Nephron (organoid): ENCODE measurements around the gene MRPS22.

ENCODE experiments used
- H3K27ac Mint-ChIP-seq, 3 experiments: 2 replicates each; pipeline ENCODE4 v1.8.0; 2020; ENCODE audit warnings: mixed read lengths in 3 of 3, mild to moderate bottlenecking in 2 of 3, moderate library complexity in 1 of 3
- H3K27me3 Mint-ChIP-seq: 2 replicates; pipeline ENCODE4 v1.8.0; 2021; ENCODE audit warnings: low read depth, mild to moderate bottlenecking, moderate library complexity, mixed read lengths
- H3K36me3 Mint-ChIP-seq: 2 replicates; pipeline ENCODE4 v1.8.0; 2020; ENCODE audit warnings: low read depth, mixed read lengths
- H3K4me1 Mint-ChIP-seq: 2 replicates; pipeline ENCODE4 v1.8.0; 2020; ENCODE audit warnings: mixed read lengths
- H3K4me3 Mint-ChIP-seq, 3 experiments: 2 replicates each; pipeline ENCODE4 v1.8.0; 2020; ENCODE audit warnings: mild to moderate bottlenecking in 3 of 3, mixed read lengths in 3 of 3, moderate library complexity in 2 of 3
- H3K9me3 Mint-ChIP-seq: 2 replicates; pipeline ENCODE4 v1.8.0; 2020; ENCODE audit warnings: mixed read lengths
- TF ChIP-seq, protein P1 (sequence below), 3 experiments: fragments of 200-600 bp; sonication (generic); IDR thresholded peaks; one replicate each; pipeline ENCODE4 v1.5.0; 2021; ENCODE audit warnings: antibody characterized with exemption in 3 of 3; ENCODE audit not compliant: unreplicated experiment in 3 of 3

Gene MRPS22

DNA sequence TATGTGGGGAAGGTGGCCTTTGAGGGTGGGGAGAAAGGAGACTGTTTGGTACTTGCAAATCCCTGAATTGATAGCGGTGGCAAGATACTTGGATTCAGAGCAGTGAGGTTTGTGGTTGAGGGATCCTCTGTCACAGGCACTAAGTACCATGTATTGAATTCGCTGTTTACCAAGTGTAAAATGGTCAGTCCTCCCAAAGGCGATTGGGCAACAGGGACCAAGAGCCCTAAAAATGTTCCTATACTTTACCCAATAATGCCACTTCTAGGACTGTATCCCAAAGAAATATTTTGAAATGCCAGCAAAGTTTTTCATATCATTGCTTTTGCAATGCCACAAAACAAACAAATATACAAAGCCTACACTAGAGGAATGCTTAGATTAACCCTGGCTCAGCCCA, 43.4 kb upstream of the MRPS22 start:
- no peaks in the 10 kb centered on the region for H3K36me3 Mint-ChIP-seq
- no peaks in the 10 kb centered on the region for H3K9me3 Mint-ChIP-seq
- TF ChIP-seq, protein P1, sequence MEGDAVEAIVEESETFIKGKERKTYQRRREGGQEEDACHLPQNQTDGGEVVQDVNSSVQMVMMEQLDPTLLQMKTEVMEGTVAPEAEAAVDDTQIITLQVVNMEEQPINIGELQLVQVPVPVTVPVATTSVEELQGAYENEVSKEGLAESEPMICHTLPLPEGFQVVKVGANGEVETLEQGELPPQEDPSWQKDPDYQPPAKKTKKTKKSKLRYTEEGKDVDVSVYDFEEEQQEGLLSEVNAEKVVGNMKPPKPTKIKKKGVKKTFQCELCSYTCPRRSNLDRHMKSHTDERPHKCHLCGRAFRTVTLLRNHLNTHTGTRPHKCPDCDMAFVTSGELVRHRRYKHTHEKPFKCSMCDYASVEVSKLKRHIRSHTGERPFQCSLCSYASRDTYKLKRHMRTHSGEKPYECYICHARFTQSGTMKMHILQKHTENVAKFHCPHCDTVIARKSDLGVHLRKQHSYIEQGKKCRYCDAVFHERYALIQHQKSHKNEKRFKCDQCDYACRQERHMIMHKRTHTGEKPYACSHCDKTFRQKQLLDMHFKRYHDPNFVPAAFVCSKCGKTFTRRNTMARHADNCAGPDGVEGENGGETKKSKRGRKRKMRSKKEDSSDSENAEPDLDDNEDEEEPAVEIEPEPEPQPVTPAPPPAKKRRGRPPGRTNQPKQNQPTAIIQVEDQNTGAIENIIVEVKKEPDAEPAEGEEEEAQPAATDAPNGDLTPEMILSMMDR (IDR thresholded peaks at IDR 0.05; ENCODE audit: unreplicated experiment in 3 of 3), result no peak
- peaks cover 6% of the 10 kb centered on the region for H3K27me3 Mint-ChIP-seq
- no peak overlapping the region for H3K27ac Mint-ChIP-seq
- no peak overlapping the region for H3K4me3 Mint-ChIP-seq
- no peaks in the 10 kb centered on the region for H3K4me1 Mint-ChIP-seq

DNA sequence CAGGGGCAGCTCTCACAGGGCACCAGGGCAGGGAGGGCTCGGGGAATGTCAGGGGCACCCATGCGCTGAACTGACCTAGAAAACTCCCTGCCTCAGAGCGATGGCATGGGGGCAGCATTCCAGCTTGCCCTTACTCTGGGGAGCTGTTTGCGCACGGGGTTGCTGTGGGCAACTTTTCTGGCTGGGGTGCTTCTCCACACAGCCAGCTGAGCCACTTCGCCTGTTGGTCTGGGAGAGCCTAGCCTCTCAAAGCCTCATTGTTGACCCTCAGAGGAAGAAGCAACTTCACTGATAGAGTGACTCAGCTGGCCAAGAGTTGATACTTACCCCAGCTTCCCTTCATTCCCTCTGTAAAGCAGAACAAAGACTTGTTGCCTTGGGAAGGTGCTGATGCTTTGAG, 42.6 kb upstream of the MRPS22 start:
- Mint-ChIP-seq H3K27ac (no peak overlapping the region), H3K9me3 (no peaks in the 10 kb centered on the region), H3K4me3 (no peak overlapping the region)

DNA sequence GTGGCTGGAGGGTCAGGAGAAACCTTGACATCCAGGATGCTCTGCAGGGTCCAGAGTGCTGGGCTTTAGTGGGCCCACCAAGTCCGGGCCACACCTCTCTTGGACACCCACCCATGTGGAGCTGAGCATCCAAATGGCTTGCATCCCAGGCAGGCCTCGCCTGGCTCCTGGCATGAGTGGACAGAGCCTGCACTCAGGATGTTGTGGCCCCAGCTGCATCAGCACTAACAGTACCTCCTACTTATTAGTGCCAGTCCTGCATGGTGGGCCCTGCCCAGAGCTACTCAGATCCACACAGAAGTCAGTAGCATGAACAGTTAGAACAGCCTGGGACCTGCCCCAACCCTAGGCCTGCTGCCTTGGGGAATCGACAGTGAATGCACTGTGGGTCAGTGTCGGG, 42.2 kb upstream of the MRPS22 start:
- Mint-ChIP-seq H3K27ac (no peak overlapping the region), H3K9me3 (no peaks in the 10 kb centered on the region), H3K4me3 (no peak overlapping the region), H3K27me3 (peaks cover 6% of the 10 kb centered on the region), H3K4me1 (no peaks in the 10 kb centered on the region), H3K36me3 (no peaks in the 10 kb centered on the region)
- TF ChIP-seq, protein P1 (IDR thresholded peaks at IDR 0.05; ENCODE audit: unreplicated experiment in 3 of 3), result no peak

More for the DNA sequence above, 42.6 kb upstream of the MRPS22 start:
- Mint-ChIP-seq H3K27me3 (peaks cover 6% of the 10 kb centered on the region), H3K36me3 (no peaks in the 10 kb centered on the region), H3K4me1 (no peaks in the 10 kb centered on the region)
- TF ChIP-seq, protein P1 (IDR thresholded peaks at IDR 0.05; ENCODE audit: unreplicated experiment in 3 of 3), result no peak

DNA sequence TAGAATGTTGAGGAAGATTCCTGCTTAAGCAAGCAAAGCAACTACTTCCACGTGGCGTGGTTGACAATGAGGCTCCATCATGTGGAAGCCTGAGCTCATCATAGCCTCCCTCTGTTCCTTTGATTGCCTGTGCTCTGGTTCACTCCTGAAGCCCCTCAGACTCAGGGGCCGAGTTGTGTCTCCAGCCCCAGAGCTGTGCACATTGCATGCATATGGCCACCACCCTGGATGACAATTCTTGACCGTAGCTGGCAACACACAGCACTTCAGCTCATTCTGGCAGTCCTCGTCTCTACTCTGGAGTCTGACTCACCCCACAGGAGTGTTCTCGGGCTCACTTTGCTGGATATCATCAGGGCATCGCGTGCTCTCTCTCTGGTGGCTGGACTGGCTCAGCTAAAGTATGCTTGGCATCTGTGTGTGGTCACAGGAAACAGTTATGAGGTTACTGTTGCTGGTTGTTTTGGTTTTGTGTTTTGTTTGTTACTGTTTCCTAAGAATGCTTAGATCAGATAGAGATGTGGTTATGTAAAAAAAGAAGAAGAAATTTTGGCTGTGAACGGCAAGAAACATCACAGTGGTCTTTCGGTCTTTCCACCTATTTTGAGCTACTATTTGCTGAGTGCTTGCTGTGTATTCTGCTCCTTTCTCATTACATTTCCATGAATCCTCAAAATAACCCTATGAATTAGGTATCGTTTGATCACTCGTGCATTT, 41.6 kb upstream of the MRPS22 start:
- H3K27me3 Mint-ChIP-seq, result peaks cover 6% of the 10 kb centered on the region
- no peak overlapping the region for H3K4me3 Mint-ChIP-seq
- no peaks in the 10 kb centered on the region for H3K9me3 Mint-ChIP-seq
- H3K4me1 Mint-ChIP-seq, result no peaks in the 10 kb centered on the region
- TF ChIP-seq, protein P1 (IDR thresholded peaks at IDR 0.05; ENCODE audit: unreplicated experiment in 3 of 3), result no peak
- no peak overlapping the region for H3K27ac Mint-ChIP-seq
- H3K36me3 Mint-ChIP-seq, result no peaks in the 10 kb centered on the region

DNA sequence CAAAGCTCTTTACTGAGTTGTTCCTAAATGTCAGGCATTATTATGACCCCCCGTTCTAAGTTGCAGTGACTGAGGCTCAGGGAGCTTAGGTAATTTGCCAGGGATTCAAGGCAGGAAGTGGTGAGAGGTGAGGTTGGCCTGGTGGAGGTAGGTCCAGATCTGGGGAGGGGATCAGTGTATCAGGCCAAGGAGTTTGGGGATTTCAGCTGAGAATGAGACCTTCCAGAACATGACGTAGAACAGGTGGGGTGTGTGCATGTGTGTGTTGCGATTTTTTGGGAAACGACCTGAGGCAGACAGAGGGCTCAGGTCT, 41.1 kb upstream of the MRPS22 start:
- TF ChIP-seq, protein P1 (IDR thresholded peaks at IDR 0.05; ENCODE audit: unreplicated experiment in 3 of 3), result no peak
- Mint-ChIP-seq H3K9me3 (no peaks in the 10 kb centered on the region), H3K27ac (no peak overlapping the region), H3K4me3 (no peak overlapping the region), H3K36me3 (no peaks in the 10 kb centered on the region), H3K4me1 (peaks cover 5% of the 10 kb centered on the region), H3K27me3 (peaks cover 6% of the 10 kb centered on the region)

DNA sequence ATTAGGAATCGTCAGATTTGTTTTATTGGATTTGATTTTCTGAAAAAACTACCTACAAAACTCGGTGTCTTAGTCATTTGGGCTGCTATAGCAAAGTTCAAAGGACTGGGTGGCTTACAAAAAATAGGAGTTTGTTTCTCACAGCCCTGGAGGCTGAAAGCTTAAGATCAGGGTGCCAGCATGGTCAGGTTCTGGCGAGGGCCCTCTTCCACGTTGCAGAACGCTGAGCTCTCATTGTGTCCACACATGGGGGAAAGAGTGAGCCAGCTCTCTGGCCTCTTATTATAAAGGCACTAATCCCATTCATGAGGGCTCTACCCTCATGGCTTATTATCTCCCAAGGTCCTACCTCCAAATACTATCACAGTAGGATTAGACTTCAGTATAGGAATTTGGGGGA, 40.6 kb upstream of the MRPS22 start:
- H3K27ac Mint-ChIP-seq, result no peak overlapping the region
- TF ChIP-seq, protein P1 (IDR thresholded peaks at IDR 0.05; ENCODE audit: unreplicated experiment in 3 of 3), result no peak
- no peaks in the 10 kb centered on the region for H3K9me3 Mint-ChIP-seq
- H3K36me3 Mint-ChIP-seq, result no peaks in the 10 kb centered on the region
- H3K27me3 Mint-ChIP-seq, result peaks cover 6% of the 10 kb centered on the region
- H3K4me3 Mint-ChIP-seq, result no peak overlapping the region
- H3K4me1 Mint-ChIP-seq, result peaks cover 10% of the 10 kb centered on the region
